Measurements from ENCODE around the gene CORO6. TPM values are rescaled to one million over a fixed set of nuclear protein-coding genes. Genes with fewer than 3 reads are reported as not detected.

CORO6 gene
- polyA plus RNA-seq, 1 donor from 2014 or later = 4.3 TPM

- Histone ChIP-seq H3K79me2 (replicated peaks; ENCODE audit: insufficient read depth, low read length) (peaks cover 47% of the 10 kb centered on the region), H3K9me2 (ENCODE audit: insufficient read depth, low read length) (no peaks in the 10 kb centered on the region), H3K9me3 (ENCODE audit: low read length) (no peaks in the 10 kb centered on the region), H3K4me3 (ENCODE audit: low read length) (peak overlapping the region; percentile 75), H3K27me3 (ENCODE audit: insufficient read depth, low read depth, low read length) (no peaks in the 10 kb centered on the region), H3K9ac (ENCODE audit: low read length) (peak overlapping the region; percentile 78), H3K27ac (ENCODE audit: low read length) (peak overlapping the region; percentile 57), H3K4me2 (ENCODE audit: low read length) (peak overlapping the region; percentile 72), H3F3A (ENCODE audit: insufficient read depth, low read length, poor library complexity, severe bottlenecking) (peaks cover 2% of the 10 kb centered on the region), H2AFZ (ENCODE audit: low read depth, low read length) (no peak overlapping the region), H3K36me3 (ENCODE audit: insufficient read depth, low read length) (no peaks in the 10 kb centered on the region), H4K20me1 (ENCODE audit: insufficient read depth) (peaks cover 19% of the 10 kb centered on the region)
- TF ChIP-seq SMC3 (conservative IDR thresholded peaks at IDR 0.05; ENCODE audit: poor library complexity) = peak; percentile 86
- TF ChIP-seq CTCF (IDR thresholded peaks at IDR 0.05; ENCODE audit: poor library complexity, severe bottlenecking) = peak; percentile 97
- no peak for TF ChIP-seq EP300 (conservative IDR thresholded peaks at IDR 0.05; ENCODE audit: poor library complexity, severe bottlenecking)
- peak; percentile 90 for TF ChIP-seq RAD21 (conservative IDR thresholded peaks at IDR 0.05)
- peak; percentile 34 for TF ChIP-seq POLR2AphosphoS5 (IDR thresholded peaks at IDR 0.05)
- TF ChIP-seq TAF1 (IDR thresholded peaks at IDR 0.05; ENCODE audit: low read depth) = no peak
These were observed 30.7 kb downstream of the CORO6 start for GRCh38 chr17:29591737-29592608.

- H3K9me2 ChIP-seq (ENCODE audit: insufficient read depth, low read length) = no peaks in the 10 kb centered on the region
- peaks cover 15% of the 10 kb centered on the region for H4K20me1 ChIP-seq (ENCODE audit: insufficient read depth)
- no peaks in the 10 kb centered on the region for H3K36me3 ChIP-seq (ENCODE audit: insufficient read depth, low read length)
- TF ChIP-seq MXI1 (conservative IDR thresholded peaks at IDR 0.05; ENCODE audit: poor library complexity, severe bottlenecking) = peak; percentile 50
- TF ChIP-seq EP300 (conservative IDR thresholded peaks at IDR 0.05; ENCODE audit: poor library complexity, severe bottlenecking) = no peak
- H2AFZ ChIP-seq (ENCODE audit: low read depth, low read length) = no peak overlapping the region
- H3K4me2 ChIP-seq (ENCODE audit: low read length) = no peak overlapping the region
- peak overlapping the region; percentile 21 for H3K27ac ChIP-seq (ENCODE audit: low read length)
- H3K4me3 ChIP-seq (ENCODE audit: low read length) = peak overlapping the region; percentile 75
- peaks cover 2% of the 10 kb centered on the region for H3F3A ChIP-seq (ENCODE audit: insufficient read depth, low read length, poor library complexity, severe bottlenecking)
- H3K9me3 ChIP-seq (ENCODE audit: low read length) = no peaks in the 10 kb centered on the region
- H3K9ac ChIP-seq (ENCODE audit: low read length) = peak overlapping the region; percentile 50
- no peaks in the 10 kb centered on the region for H3K27me3 ChIP-seq (ENCODE audit: insufficient read depth, low read depth, low read length)
- peaks cover 48% of the 10 kb centered on the region for H3K79me2 ChIP-seq (replicated peaks; ENCODE audit: insufficient read depth, low read length)
These were observed 31.5 kb downstream of the CORO6 start for GRCh38 chr17:29591146-29591736.

DNA sequence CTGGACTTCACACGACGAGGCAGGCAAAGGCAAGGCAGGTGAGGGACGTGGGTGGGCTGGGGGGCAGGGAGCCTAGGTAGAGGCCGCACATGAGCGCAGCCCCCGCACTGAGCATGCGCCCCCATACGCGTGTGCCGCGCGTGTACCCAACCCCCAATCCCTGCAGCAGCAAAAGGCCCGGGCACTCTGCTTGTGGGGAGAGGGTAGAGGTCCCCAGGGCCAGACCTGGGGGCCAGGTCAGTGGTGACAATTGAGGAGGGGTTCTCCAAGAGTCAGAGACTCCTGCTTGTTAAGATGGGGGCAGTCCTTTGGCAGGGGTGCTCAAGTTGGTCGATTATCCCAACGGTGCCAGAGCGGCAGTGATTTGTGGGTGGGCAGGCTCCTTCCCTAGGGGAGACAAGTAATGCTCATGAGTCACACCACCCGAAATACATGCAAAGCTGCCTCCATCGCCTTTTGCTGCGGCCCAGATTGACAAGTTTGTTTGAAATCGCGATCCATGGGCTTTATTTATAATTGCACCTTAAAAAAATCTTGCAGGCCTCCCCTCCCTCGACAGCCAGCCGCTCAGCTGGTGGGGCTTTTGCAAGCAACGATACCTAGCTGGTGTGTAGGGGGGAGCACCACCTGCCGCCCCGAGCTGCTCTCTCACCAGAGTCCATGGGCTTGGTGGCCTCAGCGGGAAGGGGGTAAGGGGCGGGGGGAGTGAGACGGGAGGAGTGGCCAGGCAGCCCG is 32.1 kb downstream of the CORO6 start:
- Histone ChIP-seq H3K4me2 (ENCODE audit: low read length) (no peak overlapping the region), H3K27me3 (ENCODE audit: insufficient read depth, low read depth, low read length) (no peaks in the 10 kb centered on the region), H3K36me3 (ENCODE audit: insufficient read depth, low read length) (no peaks in the 10 kb centered on the region), H3K9ac (ENCODE audit: low read length) (peak overlapping the region; percentile 69), H3K79me2 (replicated peaks; ENCODE audit: insufficient read depth, low read length) (peaks cover 48% of the 10 kb centered on the region), H3F3A (ENCODE audit: insufficient read depth, low read length, poor library complexity, severe bottlenecking) (peaks cover 2% of the 10 kb centered on the region), H4K20me1 (ENCODE audit: insufficient read depth) (peaks cover 15% of the 10 kb centered on the region), H3K4me3 (ENCODE audit: low read length) (peak overlapping the region; percentile 75), H3K9me3 (ENCODE audit: low read length) (no peaks in the 10 kb centered on the region), H3K9me2 (ENCODE audit: insufficient read depth, low read length) (no peaks in the 10 kb centered on the region), H2AFZ (ENCODE audit: low read depth, low read length) (no peak overlapping the region), H3K27ac (ENCODE audit: low read length) (peak overlapping the region; percentile 71)
- TF ChIP-seq MXI1 (conservative IDR thresholded peaks at IDR 0.05; ENCODE audit: poor library complexity, severe bottlenecking) (no peak), RAD21 (conservative IDR thresholded peaks at IDR 0.05) (no peak), REST (IDR thresholded peaks at IDR 0.05; ENCODE audit: borderline replicate concordance) (no peak), TAF1 (IDR thresholded peaks at IDR 0.05; ENCODE audit: low read depth) (no peak), CTCF (IDR thresholded peaks at IDR 0.05; ENCODE audit: poor library complexity, severe bottlenecking) (no peak), POLR2AphosphoS5 (IDR thresholded peaks at IDR 0.05) (no peak), SMC3 (conservative IDR thresholded peaks at IDR 0.05; ENCODE audit: poor library complexity) (no peak), EP300 (conservative IDR thresholded peaks at IDR 0.05; ENCODE audit: poor library complexity, severe bottlenecking) (no peak), EZH2 (IDR thresholded peaks at IDR 0.05; ENCODE audit: borderline replicate concordance, insufficient read depth, low read length, poor library complexity, severe bottlenecking) (no peak)

Data from neural cell (in vitro differentiated cells).